K562 (cell line): Measurements from ENCODE around the gene HK2. TPM values are rescaled to one million over a fixed set of nuclear protein-coding genes. Genes with fewer than 3 reads are reported as not detected.

Source experiments
- E2F3 ChIP-seq: fragments of 250-450 bp; sonication (Bioruptor Pico); IDR thresholded peaks from 2 replicates; pipeline ENCODE4 v1.4.0; 2020; ENCODE audit warnings: mild to moderate bottlenecking
- FOXJ3 ChIP-seq: sonication (generic); formaldehyde crosslinking; IDR thresholded peaks from 2 replicates; pipeline ENCODE4 v1.4.0; 2020; ENCODE audit warnings: mild to moderate bottlenecking, missing genetic modification reagents
- GATAD2A ChIP-seq: fragments of 450-650 bp; IDR thresholded peaks from 2 replicates; pipeline ENCODE4 v1.6.1; 2017
- ZBTB9 ChIP-seq: fragments of 450-650 bp; formaldehyde crosslinking; IDR thresholded peaks from 2 replicates; pipeline ENCODE4 v1.4.0; 2020; ENCODE audit warnings: mild to moderate bottlenecking, moderate library complexity
- polyA plus RNA-seq, 8 experiments: library from polyadenylated mRNA; depleted of rRNA in 4 of 8; stranded (reverse) in 5 of 8; unstranded in 3 of 8; fragments of >200 nt; fragmentation: Nextera tagmentation in 2 of 8; fragmentation: Illumina TruSeq in 1 of 8; extraction: Ambion mirVana in 2 of 8; extraction: Trizol in 1 of 8; gene quantifications; 2 replicates each; pipeline versions ENCODE4 v1.2.1 to v1.2.3, GENCODE V29; 2011 to 2014; ENCODE audit warnings: inconsistent platforms in 1 of 8, missing spikeins in 1 of 8
- total RNA-seq, 7 experiments: library from RNA; depleted of rRNA in 6 of 7; stranded (reverse); fragments of >200 nt in 6 of 7; fragmentation: Illumina TruSeq in 2 of 7; extraction: Trizol in 2 of 7; gene quantifications; 2 replicates each; pipeline versions ENCODE4 v1.2.1 to v1.2.3, GENCODE V29; 2011 to 2021; ENCODE audit warnings: low replicate concordance in 1 of 7
- TF ChIP-seq, protein P1 (sequence below): fragments of 450-650 bp; IDR thresholded peaks from 2 replicates; pipeline ENCODE4 v1.6.1; 2016; ENCODE audit warnings: mild to moderate bottlenecking, moderate library complexity

The HK2 gene
- total and polyA plus RNA-seq, 9 of the 15 experiments (the other 6 are each of a cell fraction or from before 2014, with no cell fraction given), result 4.7 to 56.0 (median 19.9) TPM

GRCh38 chr2:74863802-74864248 is 29.9 kb downstream of the HK2 start (continued):
- TF ChIP-seq, protein P1, sequence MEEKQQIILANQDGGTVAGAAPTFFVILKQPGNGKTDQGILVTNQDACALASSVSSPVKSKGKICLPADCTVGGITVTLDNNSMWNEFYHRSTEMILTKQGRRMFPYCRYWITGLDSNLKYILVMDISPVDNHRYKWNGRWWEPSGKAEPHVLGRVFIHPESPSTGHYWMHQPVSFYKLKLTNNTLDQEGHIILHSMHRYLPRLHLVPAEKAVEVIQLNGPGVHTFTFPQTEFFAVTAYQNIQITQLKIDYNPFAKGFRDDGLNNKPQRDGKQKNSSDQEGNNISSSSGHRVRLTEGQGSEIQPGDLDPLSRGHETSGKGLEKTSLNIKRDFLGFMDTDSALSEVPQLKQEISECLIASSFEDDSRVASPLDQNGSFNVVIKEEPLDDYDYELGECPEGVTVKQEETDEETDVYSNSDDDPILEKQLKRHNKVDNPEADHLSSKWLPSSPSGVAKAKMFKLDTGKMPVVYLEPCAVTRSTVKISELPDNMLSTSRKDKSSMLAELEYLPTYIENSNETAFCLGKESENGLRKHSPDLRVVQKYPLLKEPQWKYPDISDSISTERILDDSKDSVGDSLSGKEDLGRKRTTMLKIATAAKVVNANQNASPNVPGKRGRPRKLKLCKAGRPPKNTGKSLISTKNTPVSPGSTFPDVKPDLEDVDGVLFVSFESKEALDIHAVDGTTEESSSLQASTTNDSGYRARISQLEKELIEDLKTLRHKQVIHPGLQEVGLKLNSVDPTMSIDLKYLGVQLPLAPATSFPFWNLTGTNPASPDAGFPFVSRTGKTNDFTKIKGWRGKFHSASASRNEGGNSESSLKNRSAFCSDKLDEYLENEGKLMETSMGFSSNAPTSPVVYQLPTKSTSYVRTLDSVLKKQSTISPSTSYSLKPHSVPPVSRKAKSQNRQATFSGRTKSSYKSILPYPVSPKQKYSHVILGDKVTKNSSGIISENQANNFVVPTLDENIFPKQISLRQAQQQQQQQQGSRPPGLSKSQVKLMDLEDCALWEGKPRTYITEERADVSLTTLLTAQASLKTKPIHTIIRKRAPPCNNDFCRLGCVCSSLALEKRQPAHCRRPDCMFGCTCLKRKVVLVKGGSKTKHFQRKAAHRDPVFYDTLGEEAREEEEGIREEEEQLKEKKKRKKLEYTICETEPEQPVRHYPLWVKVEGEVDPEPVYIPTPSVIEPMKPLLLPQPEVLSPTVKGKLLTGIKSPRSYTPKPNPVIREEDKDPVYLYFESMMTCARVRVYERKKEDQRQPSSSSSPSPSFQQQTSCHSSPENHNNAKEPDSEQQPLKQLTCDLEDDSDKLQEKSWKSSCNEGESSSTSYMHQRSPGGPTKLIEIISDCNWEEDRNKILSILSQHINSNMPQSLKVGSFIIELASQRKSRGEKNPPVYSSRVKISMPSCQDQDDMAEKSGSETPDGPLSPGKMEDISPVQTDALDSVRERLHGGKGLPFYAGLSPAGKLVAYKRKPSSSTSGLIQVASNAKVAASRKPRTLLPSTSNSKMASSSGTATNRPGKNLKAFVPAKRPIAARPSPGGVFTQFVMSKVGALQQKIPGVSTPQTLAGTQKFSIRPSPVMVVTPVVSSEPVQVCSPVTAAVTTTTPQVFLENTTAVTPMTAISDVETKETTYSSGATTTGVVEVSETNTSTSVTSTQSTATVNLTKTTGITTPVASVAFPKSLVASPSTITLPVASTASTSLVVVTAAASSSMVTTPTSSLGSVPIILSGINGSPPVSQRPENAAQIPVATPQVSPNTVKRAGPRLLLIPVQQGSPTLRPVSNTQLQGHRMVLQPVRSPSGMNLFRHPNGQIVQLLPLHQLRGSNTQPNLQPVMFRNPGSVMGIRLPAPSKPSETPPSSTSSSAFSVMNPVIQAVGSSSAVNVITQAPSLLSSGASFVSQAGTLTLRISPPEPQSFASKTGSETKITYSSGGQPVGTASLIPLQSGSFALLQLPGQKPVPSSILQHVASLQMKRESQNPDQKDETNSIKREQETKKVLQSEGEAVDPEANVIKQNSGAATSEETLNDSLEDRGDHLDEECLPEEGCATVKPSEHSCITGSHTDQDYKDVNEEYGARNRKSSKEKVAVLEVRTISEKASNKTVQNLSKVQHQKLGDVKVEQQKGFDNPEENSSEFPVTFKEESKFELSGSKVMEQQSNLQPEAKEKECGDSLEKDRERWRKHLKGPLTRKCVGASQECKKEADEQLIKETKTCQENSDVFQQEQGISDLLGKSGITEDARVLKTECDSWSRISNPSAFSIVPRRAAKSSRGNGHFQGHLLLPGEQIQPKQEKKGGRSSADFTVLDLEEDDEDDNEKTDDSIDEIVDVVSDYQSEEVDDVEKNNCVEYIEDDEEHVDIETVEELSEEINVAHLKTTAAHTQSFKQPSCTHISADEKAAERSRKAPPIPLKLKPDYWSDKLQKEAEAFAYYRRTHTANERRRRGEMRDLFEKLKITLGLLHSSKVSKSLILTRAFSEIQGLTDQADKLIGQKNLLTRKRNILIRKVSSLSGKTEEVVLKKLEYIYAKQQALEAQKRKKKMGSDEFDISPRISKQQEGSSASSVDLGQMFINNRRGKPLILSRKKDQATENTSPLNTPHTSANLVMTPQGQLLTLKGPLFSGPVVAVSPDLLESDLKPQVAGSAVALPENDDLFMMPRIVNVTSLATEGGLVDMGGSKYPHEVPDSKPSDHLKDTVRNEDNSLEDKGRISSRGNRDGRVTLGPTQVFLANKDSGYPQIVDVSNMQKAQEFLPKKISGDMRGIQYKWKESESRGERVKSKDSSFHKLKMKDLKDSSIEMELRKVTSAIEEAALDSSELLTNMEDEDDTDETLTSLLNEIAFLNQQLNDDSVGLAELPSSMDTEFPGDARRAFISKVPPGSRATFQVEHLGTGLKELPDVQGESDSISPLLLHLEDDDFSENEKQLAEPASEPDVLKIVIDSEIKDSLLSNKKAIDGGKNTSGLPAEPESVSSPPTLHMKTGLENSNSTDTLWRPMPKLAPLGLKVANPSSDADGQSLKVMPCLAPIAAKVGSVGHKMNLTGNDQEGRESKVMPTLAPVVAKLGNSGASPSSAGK, result no peak
- TF ChIP-seq GATAD2A, result no peak
- TF ChIP-seq ZBTB9 (CRISPR knock-in tag), result no peak
- no peak for TF ChIP-seq E2F3 (CRISPR knock-in tag)
- TF ChIP-seq FOXJ3 (CRISPR knock-in tag), result no peak
